Panc1 (cell line): Measurements from ENCODE around the gene ISM1. TPM values are rescaled to one million over a fixed set of nuclear protein-coding genes. Genes with fewer than 3 reads are reported as not detected.

Experiments used
- ATAC-seq: fragments of 200-7000 bp; cut with Tn5 transposase; 2 replicates; pipeline ENCODE4 v1.9.1; 2020; ENCODE audit warnings: mild to moderate bottlenecking, moderate library complexity
- BruUV-seq: library from RNA; stranded (reverse); fragments of 400-500 nt; replicated peaks from 2 replicates; lab custom pipeline; 2021; lab: Mats Ljungman, UMichigan
- CTCF ChIA-PET: fragments of 300-600 bp; sonication (Branson Sonifier 250); formaldehyde crosslinking; loops from one replicate; lab custom pipeline; 2022; ENCODE audit warnings: antibody characterized with exemption; lab: Charles Lee
- POLR2A ChIA-PET: fragments of 300-600 bp; sonication (Branson Sonifier 250); formaldehyde crosslinking; loops from one replicate; lab custom pipeline; 2022; ENCODE audit warnings: antibody characterized with exemption; lab: Charles Lee
- DNase-seq: peaks from one replicate; pipeline ENCODE4 v3.0.0-alpha.2; 2010; ENCODE audit warnings: low read depth, low spot score
- H3K27ac ChIP-seq: 2 replicates; pipeline ENCODE4 v1.5.1; 2011; ENCODE audit warnings: mild to moderate bottlenecking, low read length, inconsistent platforms
- H3K27me3 ChIP-seq: fragments of 200-500 bp; sonication (Bioruptor generic); 2 replicates; pipeline ENCODE4 v1.6.0; 2014; ENCODE audit warnings: low read length, inconsistent platforms; ENCODE audit not compliant: control insufficient read depth, insufficient read depth
- H3K36me3 ChIP-seq: fragments of 200-500 bp; sonication (Bioruptor generic); 2 replicates; pipeline ENCODE4 v1.5.1; 2014; ENCODE audit warnings: inconsistent platforms, mild to moderate bottlenecking, low read length, moderate library complexity; ENCODE audit not compliant: control insufficient read depth, insufficient read depth
- H3K4me1 ChIP-seq: 2 replicates; pipeline ENCODE4 v1.5.1; 2011; ENCODE audit warnings: inconsistent platforms, mild to moderate bottlenecking, low read length, moderate library complexity; ENCODE audit not compliant: control insufficient read depth, insufficient read depth
- H3K4me3 ChIP-seq, 2 experiments: 2 replicates each; pipeline ENCODE4 v1.5.1; 2011 to 2012; ENCODE audit warnings: low read depth in 2 of 2, low read length in 2 of 2, mild to moderate bottlenecking in 2 of 2, inconsistent platforms in 1 of 2, moderate library complexity in 1 of 2
- H3K9me3 ChIP-seq: fragments of 200-500 bp; sonication (Bioruptor generic); 2 replicates; pipeline ENCODE4 v1.5.1; 2014; ENCODE audit warnings: low read depth, mild to moderate bottlenecking, inconsistent platforms, low read length, moderate library complexity; ENCODE audit not compliant: control insufficient read depth, insufficient read depth
- POLR2AphosphoS5 ChIP-seq: IDR thresholded peaks from 2 replicates; pipeline ENCODE4 v1.6.1; 2012; ENCODE audit warnings: mild to moderate bottlenecking, low read depth, low read length, moderate library complexity
- REST ChIP-seq, 2 experiments: IDR thresholded peaks; 2 replicates each; pipeline ENCODE4 v1.6.1; 2011 to 2012; ENCODE audit warnings: low read depth in 2 of 2, control low read depth in 1 of 2, low read length in 1 of 2, mild to moderate bottlenecking in 1 of 2, moderate library complexity in 1 of 2; ENCODE audit not compliant: insufficient read depth in 1 of 2
- SIN3A ChIP-seq: IDR thresholded peaks from 2 replicates; pipeline ENCODE4 v1.6.1; 2012; ENCODE audit warnings: low read depth, mild to moderate bottlenecking, low read length, moderate library complexity, borderline replicate concordance; ENCODE audit not compliant: insufficient read depth
- TCF7L2 ChIP-seq: IDR thresholded peaks from 2 replicates; pipeline ENCODE4 v1.6.1; 2011; ENCODE audit warnings: mild to moderate bottlenecking, low read depth, low read length, inconsistent platforms
- in situ Hi-C: cut with HindIII; loops from 2 replicates; pipeline ENCODE4 v1.10.0; 2016; ENCODE audit warnings: low sequenced_read_pairs, low pct_unique_long_range_greater_than_20kb
- intact Hi-C: fragments of 100-400 bp; cut with micrococcal nuclease; formaldehyde crosslinking; loops from one replicate; pipeline ENCODE4 v1.10.0; 2022; ENCODE audit not compliant: unreplicated experiment
- total RNA-seq: library from RNA; stranded (reverse); gene quantifications from one replicate; pipeline ENCODE4 v1.2.1, GENCODE V29; 2021; ENCODE audit not compliant: unreplicated experiment
- TF ChIP-seq, protein P1 (sequence below): fragments of 450-650 bp; IDR thresholded peaks from 2 replicates; pipeline ENCODE4 v1.5.1; 2017; ENCODE audit warnings: mild to moderate bottlenecking

ISM1 gene
- total RNA-seq, 1 experiment from 2014 or later = not detected

- in situ Hi-C loops = no loop called here
- H3K4me3 ChIP-seq = peak overlapping the region in 1 of 2 experiments; percentile 30; a peak in 2 of 4 replicates
- CTCF ChIA-PET = no interaction called here
- intact Hi-C loops = loop anchor here (10.0 kb wide), 1 partner anchor 65 kb away; no protein-coding TSS in a partner anchor
- no peaks in the 10 kb centered on the region for H3K4me1 ChIP-seq
- no peaks in the 10 kb centered on the region for H3K36me3 ChIP-seq
- H3K9me3 ChIP-seq = no peaks in the 10 kb centered on the region
- H3K27me3 ChIP-seq = peaks cover 30% of the 10 kb centered on the region
- no TSS peak for BruUV-seq
- TF ChIP-seq TCF7L2 (no peak), SIN3A (no peak), POLR2AphosphoS5 (no peak), REST (IDR thresholded peaks at IDR 0.05; ENCODE audit: insufficient read depth in 1 of 2, low read depth in 2 of 2, low read length in 1 of 2) (no peak)
- TF ChIP-seq, protein P1, sequence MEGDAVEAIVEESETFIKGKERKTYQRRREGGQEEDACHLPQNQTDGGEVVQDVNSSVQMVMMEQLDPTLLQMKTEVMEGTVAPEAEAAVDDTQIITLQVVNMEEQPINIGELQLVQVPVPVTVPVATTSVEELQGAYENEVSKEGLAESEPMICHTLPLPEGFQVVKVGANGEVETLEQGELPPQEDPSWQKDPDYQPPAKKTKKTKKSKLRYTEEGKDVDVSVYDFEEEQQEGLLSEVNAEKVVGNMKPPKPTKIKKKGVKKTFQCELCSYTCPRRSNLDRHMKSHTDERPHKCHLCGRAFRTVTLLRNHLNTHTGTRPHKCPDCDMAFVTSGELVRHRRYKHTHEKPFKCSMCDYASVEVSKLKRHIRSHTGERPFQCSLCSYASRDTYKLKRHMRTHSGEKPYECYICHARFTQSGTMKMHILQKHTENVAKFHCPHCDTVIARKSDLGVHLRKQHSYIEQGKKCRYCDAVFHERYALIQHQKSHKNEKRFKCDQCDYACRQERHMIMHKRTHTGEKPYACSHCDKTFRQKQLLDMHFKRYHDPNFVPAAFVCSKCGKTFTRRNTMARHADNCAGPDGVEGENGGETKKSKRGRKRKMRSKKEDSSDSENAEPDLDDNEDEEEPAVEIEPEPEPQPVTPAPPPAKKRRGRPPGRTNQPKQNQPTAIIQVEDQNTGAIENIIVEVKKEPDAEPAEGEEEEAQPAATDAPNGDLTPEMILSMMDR = no peak
- ATAC-seq (peak; percentile 59; the same call in 1 of the 2 replicates), DNase-seq (no peak)
- H3K27ac ChIP-seq = no peak overlapping the region
- POLR2A ChIA-PET = no interaction called here
These were observed 1.5 kb upstream of the ISM1 start for GRCh38 chr20:13219327-13220193.

GRCh38 chr20:13220194-13220903, 725 bp upstream of the ISM1 start:
- DNase-seq = no peak
- H3K36me3 ChIP-seq = no peaks in the 10 kb centered on the region
- POLR2A ChIA-PET = no interaction called here
- CTCF ChIA-PET = no interaction called here
- H3K9me3 ChIP-seq = no peaks in the 10 kb centered on the region
- H3K27me3 ChIP-seq = peaks cover 30% of the 10 kb centered on the region
- peak overlapping the region; percentile 30 to 39 for H3K4me3 ChIP-seq
- TF ChIP-seq TCF7L2 (no peak), REST (IDR thresholded peaks at IDR 0.05; ENCODE audit: insufficient read depth in 1 of 2, low read depth in 2 of 2, low read length in 1 of 2) (no peak), SIN3A (no peak)
- TF ChIP-seq, protein P1 = no peak
- peak; percentile 72 for ATAC-seq
- intact Hi-C loops (no loop called here), in situ Hi-C loops (no loop called here)
- no peaks in the 10 kb centered on the region for H3K4me1 ChIP-seq
- no TSS peak for BruUV-seq
- H3K27ac ChIP-seq = no peak overlapping the region
